Colonic mucosa (tissue), 4 donors: ENCODE measurements around the gene FLT3LG. TPM values are rescaled to one million over a fixed set of nuclear protein-coding genes. Genes with fewer than 3 reads are reported as not detected.
A peak's percentile ranks its signal among the peaks of the same experiment; 100 is the strongest.

Experiments
- DNase-seq: peaks from one replicate; pipeline ENCODE4 v3.0.0-alpha.2; 2020
- H3K27ac ChIP-seq: fragments of 200-600 bp; one replicate; pipeline ENCODE4 v1.8.0; 2021
- H3K27me3 ChIP-seq: fragments of 200-600 bp; one replicate; pipeline ENCODE4 v1.8.0; 2021
- H3K36me3 ChIP-seq: fragments of 200-600 bp; one replicate; pipeline ENCODE4 v1.8.0; 2021
- H3K4me1 ChIP-seq: fragments of 200-600 bp; one replicate; pipeline ENCODE4 v1.8.0; 2021; ENCODE audit warnings: mild to moderate bottlenecking
- H3K4me3 ChIP-seq: fragments of 200-600 bp; one replicate; pipeline ENCODE4 v1.8.0; 2021
- H3K9ac ChIP-seq, 2 donors: one replicate each; pipeline ENCODE4 v1.7.0; 2013; ENCODE audit warnings: control low read depth in 2 of 2, low read depth in 2 of 2, low read length in 2 of 2
- H3K9me3 ChIP-seq: fragments of 200-600 bp; one replicate; pipeline ENCODE4 v1.8.0; 2021
- CTCF ChIP-seq: fragments of 200-600 bp; IDR thresholded peaks from one replicate; pipeline ENCODE4 v1.8.0; 2022; ENCODE audit warnings: antibody characterized with exemption, mild to moderate bottlenecking
- intact Hi-C: fragments of 100-400 bp; cut with DNase I; formaldehyde crosslinking; loops from one replicate; pipeline ENCODE4 v1.14.1; 2022
- total RNA-seq, 2 donors: library from RNA; stranded (reverse); fragmentation: NEBNext Ultra II Directional in 1 of 2; extraction: Animal tissue kit (Norgen Biotek cat#: 25700) in 1 of 2; gene quantifications; one replicate each; pipeline ENCODE4 v1.2.1, GENCODE V29; 2021
- donor health status: healthy.
- donor health status: DM: no; HTN: no; CAD: no.
- donor health status: DM: no; HTN: no; CAD: no.

The FLT3LG gene
- total RNA-seq, 2 donors from 2014 or later, result 2.9 to 4.9 TPM

DNA sequence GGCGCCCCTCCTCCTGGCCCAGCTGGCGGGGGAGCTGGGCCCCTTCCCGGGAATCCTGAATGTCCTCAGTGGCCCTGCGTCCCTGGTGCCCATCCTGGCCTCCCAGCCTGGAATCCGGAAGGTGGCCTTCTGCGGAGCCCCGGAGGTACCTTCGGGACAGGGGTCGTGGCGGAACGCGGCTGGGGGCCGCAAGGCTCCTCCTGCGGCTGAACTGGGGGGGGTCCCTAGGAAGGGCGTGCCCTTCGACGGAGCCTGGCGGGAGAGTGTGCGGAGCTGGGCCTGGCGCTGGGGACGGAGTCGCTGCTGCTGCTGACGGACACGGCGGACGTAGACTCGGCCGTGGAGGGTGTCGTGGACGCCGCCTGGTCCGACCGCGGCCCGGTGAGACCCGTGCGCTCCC is 12.4 kb upstream of the FLT3LG start:
- intact Hi-C loops, result no loop called here
- no peaks in the 10 kb centered on the region for H3K9me3 ChIP-seq
- no peak overlapping the region for H3K27ac ChIP-seq
- TF ChIP-seq CTCF, result no peak
- H3K27me3 ChIP-seq, result no peaks in the 10 kb centered on the region
- H3K9ac ChIP-seq, result no peak overlapping the region
- no peaks in the 10 kb centered on the region for H3K36me3 ChIP-seq
- no peak overlapping the region for H3K4me3 ChIP-seq
- no peak for DNase-seq
- H3K4me1 ChIP-seq, result no peaks in the 10 kb centered on the region

- intact Hi-C loops, result no loop called here
- Histone ChIP-seq H3K9me3 (no peaks in the 10 kb centered on the region), H3K27me3 (no peaks in the 10 kb centered on the region), H3K4me1 (no peaks in the 10 kb centered on the region), H3K36me3 (no peaks in the 10 kb centered on the region), H3K4me3 (no peak overlapping the region), H3K9ac (no peak overlapping the region), H3K27ac (no peak overlapping the region)
- TF ChIP-seq CTCF, result no peak
- DNase-seq, result no peak
Observed at GRCh38 chr19:49462492-49462891, 11.5 kb upstream of the FLT3LG start.

DNA sequence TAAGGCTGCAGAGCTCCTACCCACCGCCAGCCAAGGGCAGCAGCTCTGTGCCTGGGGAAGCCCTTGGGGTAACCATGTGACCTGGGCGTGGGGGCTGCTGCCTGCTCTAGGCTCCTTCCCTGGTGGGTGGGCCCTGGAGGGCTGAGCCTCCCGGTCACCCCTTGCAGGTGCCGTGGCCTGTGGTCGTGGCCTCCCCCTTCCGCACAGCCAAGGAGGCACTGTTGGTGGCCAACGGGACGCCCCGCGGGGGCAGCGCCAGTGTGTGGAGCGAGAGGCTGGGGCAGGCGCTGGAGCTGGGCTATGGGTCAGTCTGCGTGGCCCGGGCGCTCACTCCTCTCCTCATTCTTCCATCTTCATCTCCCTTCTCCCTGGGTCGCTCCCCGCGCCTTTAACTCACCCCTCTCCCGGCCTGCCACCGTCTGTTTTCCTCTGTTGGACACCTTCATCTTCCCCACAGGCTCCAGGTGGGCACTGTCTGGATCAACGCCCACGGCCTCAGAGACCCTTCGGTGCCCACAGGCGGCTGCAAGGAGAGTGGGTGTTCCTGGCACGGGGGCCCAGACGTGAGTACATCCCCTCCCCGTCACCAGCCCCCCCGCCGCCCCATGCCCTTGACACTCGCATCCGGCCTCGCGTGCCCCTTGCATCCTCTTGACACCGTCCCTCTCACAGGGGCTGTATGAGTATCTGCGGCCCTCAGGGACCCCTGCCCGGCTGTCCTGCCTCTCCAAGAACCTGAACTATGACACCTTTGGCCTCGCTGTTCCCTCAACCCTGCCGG is 9.9 kb upstream of the FLT3LG start:
- Histone ChIP-seq H3K4me3 (no peak overlapping the region), H3K9ac (no peak overlapping the region), H3K36me3 (no peaks in the 10 kb centered on the region), H3K27me3 (no peaks in the 10 kb centered on the region), H3K9me3 (no peaks in the 10 kb centered on the region), H3K27ac (no peak overlapping the region), H3K4me1 (no peaks in the 10 kb centered on the region)
- DNase-seq, result no peak
- intact Hi-C loops, result no loop called here
- TF ChIP-seq CTCF, result no peak

DNA sequence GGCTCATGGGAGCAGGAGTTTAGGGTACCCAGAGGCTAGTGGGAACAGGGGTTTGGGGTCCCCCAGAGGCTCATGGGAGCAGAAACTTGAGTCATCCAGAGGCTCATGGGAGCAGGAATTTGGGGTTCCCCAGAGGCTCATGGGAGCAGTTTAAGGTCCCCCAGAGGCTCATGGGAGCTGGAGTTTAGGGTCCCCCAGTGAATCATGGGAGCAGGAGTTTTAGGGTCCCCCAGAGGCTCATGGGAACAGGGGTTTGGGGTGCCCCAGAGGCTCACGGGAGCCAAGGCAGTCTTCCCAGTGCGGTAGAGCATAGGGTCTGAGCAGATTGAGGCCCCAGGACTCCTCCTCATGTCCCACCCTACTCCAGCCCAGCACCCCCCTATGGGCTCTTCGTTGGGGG is 8.6 kb upstream of the FLT3LG start:
- Histone ChIP-seq H3K36me3 (no peaks in the 10 kb centered on the region), H3K27ac (no peak overlapping the region), H3K9ac (no peak overlapping the region), H3K4me3 (no peak overlapping the region), H3K4me1 (no peaks in the 10 kb centered on the region), H3K27me3 (no peaks in the 10 kb centered on the region), H3K9me3 (no peaks in the 10 kb centered on the region)
- no peak for DNase-seq
- no peak for TF ChIP-seq CTCF
- intact Hi-C loops, result no loop called here

DNA sequence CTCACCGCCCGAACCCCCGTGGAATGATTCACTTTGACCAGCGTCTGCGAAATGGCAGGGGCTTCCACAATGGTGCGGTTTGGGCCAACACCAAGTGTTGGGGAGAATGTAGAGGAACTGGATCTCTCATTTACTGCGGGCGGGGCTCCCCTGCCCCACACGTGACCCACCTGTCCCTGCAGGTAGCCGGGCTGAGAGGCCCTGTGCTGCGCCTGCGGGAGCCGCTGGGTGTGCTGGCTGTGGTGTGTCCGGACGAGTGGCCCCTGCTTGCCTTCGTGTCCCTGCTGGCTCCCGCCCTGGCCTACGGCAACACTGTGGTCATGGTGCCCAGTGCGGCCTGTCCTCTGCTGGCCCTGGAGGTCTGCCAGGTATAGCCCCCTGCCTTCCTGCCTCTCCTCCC is 5.8 kb upstream of the FLT3LG start:
- no peaks in the 10 kb centered on the region for H3K4me1 ChIP-seq
- TF ChIP-seq CTCF, result no peak
- intact Hi-C loops, result no loop called here
- no peaks in the 10 kb centered on the region for H3K27me3 ChIP-seq
- H3K27ac ChIP-seq, result peak overlapping the region; percentile 47
- no peak overlapping the region for H3K4me3 ChIP-seq
- no peaks in the 10 kb centered on the region for H3K9me3 ChIP-seq
- DNase-seq, result no peak
- H3K9ac ChIP-seq, result no peak overlapping the region
- no peaks in the 10 kb centered on the region for H3K36me3 ChIP-seq
